Stimulated activated CD4-positive, alpha-beta T cell treated with anti-CD3 and anti-CD28 coated beads, Interleukin-1b, Interleukin-23, amount 100 ng/mL, for 48 hours (primary cell): Measurements from ENCODE around the gene RYR1.
"Not testable (repeated sequence)": the region's sequence is repeated elsewhere in the genome, so short reads cannot be mapped to it uniquely, and the experiment has no call there.

Source experiments
- DNase-seq: peaks from one replicate; pipeline ENCODE4 v3.0.0-alpha.2; 2020

The RYR1 gene

DNA sequence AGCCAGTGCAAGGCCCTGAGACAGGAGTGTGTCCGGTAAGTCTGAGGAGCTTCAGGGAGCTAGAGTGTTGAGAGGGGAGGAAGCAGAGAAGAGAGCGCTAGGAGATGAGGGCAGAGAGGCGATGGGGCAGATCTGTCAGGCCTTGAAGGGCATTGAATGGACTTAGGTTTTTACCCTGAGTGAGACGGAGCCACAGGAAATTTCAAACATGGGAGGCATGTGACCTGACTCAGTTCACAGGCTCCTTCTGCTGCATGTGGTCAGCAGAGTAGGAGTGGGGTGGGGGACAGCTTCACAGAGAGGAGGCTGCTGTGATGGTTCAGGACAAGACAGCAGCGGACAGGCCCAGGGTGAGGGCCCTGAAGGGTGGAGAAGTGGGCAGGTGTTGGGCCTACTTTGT, 33.1 kb upstream of the RYR1 start:
- DNase-seq = no peak

DNA sequence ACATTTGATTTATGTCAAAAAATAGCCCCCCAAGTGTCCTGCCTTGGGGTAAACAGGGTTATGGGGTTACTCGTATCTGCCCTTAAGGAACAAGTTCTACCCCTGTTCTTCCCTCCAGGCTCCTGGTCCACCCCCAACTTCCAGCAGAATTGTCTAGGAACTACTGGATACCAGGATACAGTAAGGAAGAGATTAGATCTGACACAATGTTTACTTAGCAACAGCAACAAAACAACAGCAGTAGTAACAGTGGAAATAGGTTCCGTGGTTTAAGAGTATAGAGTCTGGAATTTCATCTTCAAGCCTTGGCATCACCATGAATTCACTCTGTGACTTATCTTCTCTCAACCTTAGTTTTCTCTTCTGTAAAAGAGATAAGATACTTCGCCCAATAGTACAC, 32.3 kb upstream of the RYR1 start:
- DNase-seq = no peak

- no peak for DNase-seq
These were observed 30.9 kb upstream of the RYR1 start for GRCh38 chr19:38402623-38402966.

DNA sequence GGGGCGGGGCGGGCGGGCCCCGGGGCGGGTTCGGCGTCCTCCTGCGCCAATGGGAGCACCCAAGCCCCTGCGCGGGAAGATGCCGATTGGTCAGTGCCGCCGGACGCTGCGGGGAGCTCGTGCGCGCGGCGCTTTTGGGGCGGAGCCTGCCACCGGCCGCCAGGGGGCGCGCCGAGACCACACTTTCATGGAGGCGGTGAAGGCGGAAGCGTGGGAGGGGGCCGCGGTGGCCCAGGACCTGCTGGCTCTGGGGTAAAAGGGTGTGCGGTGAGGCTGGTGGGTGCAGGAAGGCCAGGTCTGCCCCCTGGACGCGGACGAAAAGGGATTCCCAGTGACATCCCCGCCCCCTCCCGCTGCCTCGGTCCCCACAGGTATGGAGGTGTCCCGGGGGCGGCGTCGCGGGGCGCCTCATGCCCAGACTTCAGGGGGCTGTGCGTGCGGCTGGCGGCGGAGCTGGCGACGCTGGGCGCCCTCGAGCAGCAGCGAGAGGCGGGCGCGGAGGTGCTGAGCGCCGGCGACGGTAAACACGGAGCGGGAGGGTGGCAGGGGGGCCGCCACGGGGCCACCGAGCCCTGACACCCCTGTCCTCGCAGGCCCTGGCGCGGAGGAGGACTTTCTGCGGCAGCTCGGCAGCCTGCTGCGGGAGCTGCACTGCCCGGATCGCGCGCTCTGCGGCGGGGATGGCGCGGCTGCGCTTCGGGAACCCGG, 30.4 kb upstream of the RYR1 start, which contains the start of gene FAM98C:
FAM98C (plus strand) TSS at position 127 of the 708 bp plus-strand sequence; CDS start at position 188, 61 bp downstream.
- DNase-seq = peak; percentile 97

DNA sequence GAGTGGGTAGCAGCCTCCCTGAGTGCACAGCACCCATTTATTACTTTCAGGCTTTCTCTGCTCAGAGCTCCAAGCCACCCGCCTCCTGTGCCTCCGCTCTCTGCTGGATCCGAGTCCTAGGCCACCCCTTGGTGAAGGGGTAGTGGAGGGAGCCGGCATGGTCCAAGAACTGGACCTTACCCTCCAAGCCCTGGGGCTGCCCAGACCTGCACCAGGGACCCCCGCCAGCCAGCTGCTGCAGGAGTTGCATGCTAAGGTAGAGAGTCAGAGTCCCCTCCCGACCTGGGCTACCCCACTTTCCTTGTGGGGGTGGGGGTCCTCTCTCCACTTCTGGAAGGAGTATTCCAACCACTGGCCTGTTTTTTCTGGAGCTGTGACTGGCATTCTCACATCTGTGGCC, 28.6 kb upstream of the RYR1 start:
- DNase-seq = no peak

GRCh38 chr19:38405276-38405675, 28.2 kb upstream of the RYR1 start:
- no peak for DNase-seq

DNA sequence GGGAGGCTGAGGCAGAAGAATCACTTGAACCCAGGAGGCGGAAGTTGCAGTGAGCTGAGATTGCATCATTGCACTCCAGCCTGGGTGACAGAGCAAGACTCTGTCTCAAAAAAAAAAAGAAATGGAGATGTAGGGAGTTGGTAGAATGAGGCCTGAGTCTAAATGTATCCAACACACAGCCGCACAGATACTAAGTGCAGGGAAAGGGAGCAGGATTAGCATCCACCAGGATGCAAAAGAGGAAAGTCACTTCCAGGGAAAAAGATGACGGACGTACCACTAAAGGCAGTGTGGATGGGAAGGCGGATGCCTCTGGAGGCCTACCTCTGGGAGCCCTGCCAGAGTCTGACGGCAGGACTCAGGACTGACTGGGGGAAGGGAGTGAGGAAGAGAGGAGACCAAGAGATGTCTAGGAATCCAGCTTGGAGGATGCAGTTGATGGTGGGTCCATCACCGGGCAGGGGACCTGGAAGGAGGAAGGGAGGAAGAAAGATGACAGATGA, 23.8 kb upstream of the RYR1 start:
- DNase-seq = no peak

GRCh38 chr19:38410407-38410806, 23.1 kb upstream of the RYR1 start:
- not testable (repeated sequence) for DNase-seq

GRCh38 chr19:38411041-38411712, 22.3 kb upstream of the RYR1 start:
- DNase-seq = no peak

GRCh38 chr19:38411898-38412297, 21.6 kb upstream of the RYR1 start:
- not testable (repeated sequence) for DNase-seq

DNA sequence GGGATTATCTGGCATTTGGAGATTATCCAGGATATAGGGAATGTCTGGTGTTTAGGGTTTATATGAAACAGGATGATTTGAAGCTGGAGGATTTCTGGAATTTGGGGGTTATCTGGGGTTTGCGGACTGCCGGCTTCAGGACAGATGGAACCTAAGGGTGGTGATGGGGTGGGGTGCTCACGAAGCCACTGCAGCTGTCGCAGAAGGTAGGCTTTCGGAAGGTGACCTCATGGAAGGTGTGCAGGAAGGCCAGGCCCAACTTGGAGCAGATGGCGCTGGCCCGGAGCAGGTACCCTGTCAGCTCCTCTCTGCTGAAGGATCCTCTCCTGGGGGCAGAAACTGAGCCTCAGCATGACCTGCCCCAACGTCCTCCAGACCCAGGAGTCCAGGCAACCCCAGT, 21.0 kb upstream of the RYR1 start:
- no peak for DNase-seq

- DNase-seq = no peak
These were observed 20.5 kb upstream of the RYR1 start for GRCh38 chr19:38412961-38413360.

DNA sequence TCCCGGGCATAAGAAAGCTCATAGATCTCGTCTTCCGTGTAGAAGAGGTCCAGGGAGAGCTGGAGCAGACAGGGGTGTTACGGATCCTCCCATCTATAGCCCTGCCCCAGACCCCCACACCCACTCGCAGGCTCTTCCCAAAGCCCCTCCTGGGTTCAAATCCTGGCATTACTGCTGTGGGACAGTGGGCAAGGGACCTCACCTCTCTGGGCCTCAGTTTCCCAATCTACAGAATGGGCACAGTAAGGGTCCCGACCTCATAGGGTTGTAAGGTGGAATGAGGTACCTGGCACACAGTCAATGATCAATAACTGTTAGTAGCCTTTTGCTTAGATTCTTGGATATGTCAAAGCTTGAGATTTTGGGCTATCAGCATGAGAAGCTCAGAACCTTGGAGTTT, 20.1 kb upstream of the RYR1 start:
- no peak for DNase-seq

DNA sequence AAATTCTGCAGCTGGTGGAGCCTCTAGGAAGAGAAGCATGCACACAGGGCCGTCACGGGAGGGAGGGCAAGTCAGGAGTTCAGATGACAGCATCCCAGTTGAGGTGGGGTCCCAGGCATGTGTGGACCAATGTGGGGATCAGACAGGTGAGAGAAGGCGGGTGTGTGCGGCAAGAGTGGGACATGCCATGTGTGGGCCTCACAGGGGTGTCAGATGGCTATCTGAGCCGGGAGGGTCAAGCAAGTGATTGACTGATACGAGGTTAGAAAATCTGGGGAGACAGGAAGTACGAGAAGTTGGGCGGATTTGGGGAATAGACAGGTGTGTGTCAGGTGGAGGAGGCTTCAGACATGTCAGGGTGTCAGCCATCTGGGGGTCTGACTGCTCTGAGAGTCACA, 16.3 kb upstream of the RYR1 start:
- no peak for DNase-seq

- DNase-seq = peak; percentile 59
These were observed 15.7 kb upstream of the RYR1 start for GRCh38 chr19:38417544-38418506.

DNA sequence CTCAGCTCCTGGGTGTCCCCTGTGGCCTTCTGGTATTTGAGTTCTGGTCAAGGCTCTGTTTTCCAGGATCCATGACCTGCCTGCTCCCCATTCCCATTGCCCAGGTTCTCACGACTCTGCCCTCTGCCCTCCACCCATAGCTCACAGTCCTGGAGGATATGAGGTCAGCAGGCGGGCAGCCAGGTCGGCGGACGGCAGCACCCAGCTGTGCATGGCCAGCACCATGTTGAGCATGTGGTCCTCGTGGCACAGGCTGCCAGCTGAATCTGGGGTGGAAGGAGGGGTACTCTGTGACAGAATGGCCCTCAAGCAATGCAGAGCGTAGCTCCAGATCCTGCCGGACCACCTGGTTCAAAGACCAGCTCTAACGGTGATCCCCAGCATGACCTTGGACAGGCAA, 12.6 kb upstream of the RYR1 start:
- no peak for DNase-seq

- DNase-seq = no peak
These were observed 11.6 kb upstream of the RYR1 start for GRCh38 chr19:38421856-38422255.

- DNase-seq = no peak
These were observed 11.1 kb upstream of the RYR1 start for GRCh38 chr19:38422438-38422837.

DNA sequence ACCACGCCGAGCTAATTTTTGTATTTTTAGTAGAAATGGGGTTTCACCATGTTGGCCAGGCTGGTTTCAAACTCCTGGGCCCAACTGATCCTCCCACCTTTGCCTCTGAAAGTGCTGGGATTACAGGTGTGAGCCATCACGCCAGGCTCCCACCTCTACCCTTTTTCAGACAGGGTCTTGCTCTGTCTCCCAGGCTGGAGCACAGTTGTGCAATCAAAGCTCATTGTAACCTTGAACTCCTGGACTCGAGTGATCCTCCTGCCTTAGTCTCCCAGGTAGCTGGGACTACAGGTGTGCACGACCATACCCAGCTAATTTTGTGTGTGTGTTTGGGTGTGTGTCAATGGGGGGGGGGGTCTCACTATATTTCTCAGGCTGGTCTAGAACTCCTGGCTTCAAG, 9.2 kb upstream of the RYR1 start:
- DNase-seq = no peak

DNA sequence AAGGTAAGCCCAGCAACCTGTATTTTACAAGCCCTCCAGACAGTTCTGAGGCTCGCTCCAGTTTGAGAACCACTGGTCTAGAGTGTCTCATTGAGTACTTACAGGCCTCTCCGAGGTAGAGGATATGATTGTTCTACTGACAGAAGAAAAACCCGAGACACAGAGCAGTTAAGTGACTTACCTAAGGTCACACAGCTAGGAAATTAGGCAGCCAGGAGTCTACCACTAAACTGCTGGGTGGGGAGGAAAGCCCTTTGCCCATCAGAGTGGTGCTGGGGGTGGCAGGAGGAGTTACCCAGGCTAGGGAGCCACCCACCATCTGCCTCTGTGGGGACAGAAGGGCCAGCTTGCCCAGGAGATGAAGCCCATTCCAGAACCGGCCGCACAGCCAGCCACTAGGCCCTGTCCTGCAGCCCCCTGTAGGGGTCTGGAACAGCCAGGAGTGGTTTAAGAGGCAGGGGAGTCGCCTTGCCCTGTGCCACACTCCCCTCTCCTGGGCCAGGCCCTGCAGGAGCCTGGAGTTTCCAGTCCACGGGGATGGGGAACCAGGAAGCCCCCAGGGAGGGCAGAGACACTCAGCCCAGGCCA, 8.2 kb upstream of the RYR1 start:
- no peak for DNase-seq

GRCh38 chr19:38425810-38426466, 7.6 kb upstream of the RYR1 start, which contains the start of gene RASGRP4:
Gene RASGRP4, minus strand, starts transcription at chr19:38426219. Its CDS starts 128 bp downstream, at chr19:38426091.
- DNase-seq = peak; percentile 65

DNA sequence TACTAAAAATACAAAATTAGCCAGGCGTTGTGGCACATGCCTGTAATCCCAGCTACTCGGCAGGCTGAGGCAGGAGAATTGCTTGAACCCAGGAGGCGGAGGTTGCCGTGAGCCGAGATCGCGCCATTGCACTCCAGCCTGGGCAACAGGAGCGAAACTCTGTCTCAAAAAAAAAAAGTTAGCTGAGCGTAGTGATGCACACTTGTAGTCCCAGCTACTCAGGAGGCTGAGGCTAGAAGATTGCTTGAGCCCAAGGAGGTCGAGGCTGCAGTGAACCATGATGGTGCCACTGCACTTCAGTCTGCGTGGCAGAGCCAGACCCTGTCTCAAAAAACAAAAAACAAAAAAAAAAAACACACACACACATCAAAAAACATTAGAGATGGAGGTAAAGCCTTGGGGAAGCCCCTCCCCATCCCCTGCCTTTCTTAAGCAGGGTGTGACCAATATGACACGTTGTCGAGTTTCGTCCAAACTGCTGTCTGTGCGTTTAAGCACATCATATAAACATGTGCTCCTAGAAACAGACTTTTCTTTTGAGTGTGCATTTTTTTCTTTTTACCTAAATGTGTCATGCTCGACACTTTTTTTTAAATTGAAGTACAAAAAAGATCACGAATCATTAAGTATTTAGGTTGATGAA, 6.3 kb upstream of the RYR1 start:
- peak; percentile 82 for DNase-seq
